ENCODE data around the gene SOX15. TPM values are rescaled to one million over a fixed set of nuclear protein-coding genes. Genes with fewer than 3 reads are reported as not detected.

Gene SOX15
- total and polyA plus RNA-seq, 2 of the 13 experiments (the other 11 are each of a cell fraction or from before 2014, with no cell fraction given), result 0.07 to 0.18 TPM

- TF ChIP-seq PRDM4 (CRISPR knock-in tag; IDR thresholded peaks at IDR 0.05; ENCODE audit: borderline replicate concordance) (no peak), MEIS2 (CRISPR knock-in tag; IDR thresholded peaks at IDR 0.05) (peak; percentile 67; the same call in 1 of the 2 replicates), ZNF281 (CRISPR knock-in tag; IDR thresholded peaks at IDR 0.05; ENCODE audit: borderline replicate concordance) (no peak; the same call in 1 of the 2 replicates), ZSCAN22 (CRISPR knock-in tag; IDR thresholded peaks at IDR 0.05) (no peak), PHB2 (IDR thresholded peaks at IDR 0.05; ENCODE audit: partially characterized antibody) (no peak), ZNF431 (CRISPR knock-in tag; IDR thresholded peaks at IDR 0.05; ENCODE audit: borderline replicate concordance, low read depth) (no peak; the same call in none of the 2 replicates), ZNF776 (CRISPR knock-in tag; IDR thresholded peaks at IDR 0.05) (no peak), ATF4 (CRISPR knock-in tag; IDR thresholded peaks at IDR 0.05) (no peak), MEF2D (CRISPR knock-in tag; IDR thresholded peaks at IDR 0.05) (peak; percentile 20; the same call in 1 of the 2 replicates), HNF4G (IDR thresholded peaks at IDR 0.05; ENCODE audit: borderline replicate concordance, low read depth, low read length) (no peak), HNF4G (CRISPR knock-in tag; IDR thresholded peaks at IDR 0.05; ENCODE audit: borderline replicate concordance, low read depth) (no peak), FOXK2 (IDR thresholded peaks at IDR 0.05) (no peak), CREB1 (IDR thresholded peaks at IDR 0.05) (no peak; the same call in 1 of the 2 replicates), CREB1 (CRISPR knock-in tag; IDR thresholded peaks at IDR 0.05) (peak; percentile 75), ELF1 (CRISPR knock-in tag; IDR thresholded peaks at IDR 0.05) (peak; percentile 95), TAF1 (CRISPR knock-in tag; IDR thresholded peaks at IDR 0.05) (peak; percentile 99), ZNF362 (CRISPR knock-in tag; IDR thresholded peaks at IDR 0.05; ENCODE audit: borderline replicate concordance) (no peak), ZNF121 (CRISPR knock-in tag; IDR thresholded peaks at IDR 0.05) (no peak), NKX3-1 (CRISPR knock-in tag; IDR thresholded peaks at IDR 0.05) (peak; percentile 90), SRSF1 (optimal IDR thresholded peaks at IDR 0.05; ENCODE audit: low read depth, low read length) (peak; percentile 58), ZNF83 (CRISPR knock-in tag; IDR thresholded peaks at IDR 0.05; ENCODE audit: borderline replicate concordance) (no peak)
Observed at GRCh38 chr17:7583253-7584109, 6.4 kb downstream of the SOX15 start, which contains the start of gene MPDU1 (continued).

Data from HepG2 (cell line).